ENCODE measurements around the gene CIAPIN1.

DNA sequence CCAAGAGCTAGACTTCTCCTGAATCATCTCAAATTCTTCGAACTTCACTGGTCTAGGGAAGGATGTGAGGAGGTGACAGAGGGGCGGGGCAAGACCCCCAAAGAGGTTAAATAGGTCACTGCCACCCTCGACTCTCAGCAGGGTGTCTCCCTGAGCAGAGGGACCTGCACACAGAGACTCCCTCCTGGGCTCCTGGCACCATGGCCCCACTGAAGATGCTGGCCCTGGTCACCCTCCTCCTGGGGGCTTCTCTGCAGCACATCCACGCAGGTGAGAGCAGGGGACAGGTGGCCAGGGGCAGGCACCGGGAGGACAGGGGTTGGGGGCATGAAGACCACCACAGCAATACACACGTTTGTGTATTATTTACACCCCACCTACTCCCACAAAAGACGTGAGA lies 33.5 kb downstream of the CIAPIN1 start:
- TF ChIP-seq, protein P1, sequence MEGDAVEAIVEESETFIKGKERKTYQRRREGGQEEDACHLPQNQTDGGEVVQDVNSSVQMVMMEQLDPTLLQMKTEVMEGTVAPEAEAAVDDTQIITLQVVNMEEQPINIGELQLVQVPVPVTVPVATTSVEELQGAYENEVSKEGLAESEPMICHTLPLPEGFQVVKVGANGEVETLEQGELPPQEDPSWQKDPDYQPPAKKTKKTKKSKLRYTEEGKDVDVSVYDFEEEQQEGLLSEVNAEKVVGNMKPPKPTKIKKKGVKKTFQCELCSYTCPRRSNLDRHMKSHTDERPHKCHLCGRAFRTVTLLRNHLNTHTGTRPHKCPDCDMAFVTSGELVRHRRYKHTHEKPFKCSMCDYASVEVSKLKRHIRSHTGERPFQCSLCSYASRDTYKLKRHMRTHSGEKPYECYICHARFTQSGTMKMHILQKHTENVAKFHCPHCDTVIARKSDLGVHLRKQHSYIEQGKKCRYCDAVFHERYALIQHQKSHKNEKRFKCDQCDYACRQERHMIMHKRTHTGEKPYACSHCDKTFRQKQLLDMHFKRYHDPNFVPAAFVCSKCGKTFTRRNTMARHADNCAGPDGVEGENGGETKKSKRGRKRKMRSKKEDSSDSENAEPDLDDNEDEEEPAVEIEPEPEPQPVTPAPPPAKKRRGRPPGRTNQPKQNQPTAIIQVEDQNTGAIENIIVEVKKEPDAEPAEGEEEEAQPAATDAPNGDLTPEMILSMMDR (IDR thresholded peaks at IDR 0.05): no peak
- TF ChIP-seq POLR2A (IDR thresholded peaks at IDR 0.05): no peak

Data from uterus (tissue), 2 donors.